Measurements from ENCODE around the gene IL13.

Gene IL13

GRCh38 chr5:132678735-132679134 is 20.8 kb downstream of the IL13 start:
- TF ChIP-seq CTCF (IDR thresholded peaks at IDR 0.05; ENCODE audit: insufficient read depth, missing control alignments), result no peak
- FAIRE-seq (no peak), DNase-seq (ENCODE audit: insufficient read length, low spot score) (no peak)

GRCh38 chr5:132679166-132679565 is 21.2 kb downstream of the IL13 start:
- FAIRE-seq (no peak), DNase-seq (ENCODE audit: insufficient read length, low spot score) (no peak)
- no peak for TF ChIP-seq CTCF (IDR thresholded peaks at IDR 0.05; ENCODE audit: insufficient read depth, missing control alignments)

- no peak for FAIRE-seq
- TF ChIP-seq CTCF (IDR thresholded peaks at IDR 0.05; ENCODE audit: insufficient read depth, missing control alignments), result no peak
Observed at GRCh38 chr5:132679717-132680380, 21.9 kb downstream of the IL13 start.

GRCh38 chr5:132680780-132681475 is 23.0 kb downstream of the IL13 start:
- FAIRE-seq, result no peak
- TF ChIP-seq CTCF (IDR thresholded peaks at IDR 0.05; ENCODE audit: insufficient read depth, missing control alignments), result no peak

More at GRCh38 chr5:132679717-132680380, 21.9 kb downstream of the IL13 start:
- DNase-seq (ENCODE audit: insufficient read length, low spot score), result no peak

GRCh38 chr5:132681476-132681831 is 23.5 kb downstream of the IL13 start:
- no peak for TF ChIP-seq CTCF (IDR thresholded peaks at IDR 0.05; ENCODE audit: insufficient read depth, missing control alignments)
- DNase-seq (ENCODE audit: insufficient read length, low spot score), result no peak
- FAIRE-seq, result no peak

More at GRCh38 chr5:132680780-132681475, 23.0 kb downstream of the IL13 start:
- no peak for DNase-seq (ENCODE audit: insufficient read length, low spot score)

GRCh38 chr5:132681983-132682382 is 24.0 kb downstream of the IL13 start:
- no peak for TF ChIP-seq CTCF (IDR thresholded peaks at IDR 0.05; ENCODE audit: insufficient read depth, missing control alignments)
- FAIRE-seq (no peak), DNase-seq (ENCODE audit: insufficient read length, low spot score) (no peak)

- no peak for FAIRE-seq
- DNase-seq (ENCODE audit: insufficient read length, low spot score), result no peak
Observed at GRCh38 chr5:132684491-132684890, 26.5 kb downstream of the IL13 start.

More at GRCh38 chr5:132684491-132684890, 26.5 kb downstream of the IL13 start:
- TF ChIP-seq CTCF (IDR thresholded peaks at IDR 0.05; ENCODE audit: insufficient read depth, missing control alignments), result no peak
